Subcutaneous abdominal adipose tissue (tissue), 5 donors: ENCODE measurements around the gene LPP.

Source experiments
- H3K27ac ChIP-seq: one replicate; pipeline ENCODE4 v1.7.0; 2013; ENCODE audit warnings: low read depth, mild to moderate bottlenecking, inconsistent platforms, low read length, moderate library complexity
- H3K27me3 ChIP-seq, 5 donors: one replicate each; pipeline ENCODE4 v1.7.0; 2013; ENCODE audit warnings: low read length in 5 of 5, inconsistent platforms in 1 of 5; ENCODE audit not compliant: control insufficient read depth in 5 of 5, insufficient read depth in 4 of 5
- H3K36me3 ChIP-seq, 5 donors: one replicate each; pipeline ENCODE4 v1.7.0; 2013; ENCODE audit warnings: low read length in 5 of 5; ENCODE audit not compliant: control insufficient read depth in 5 of 5, insufficient read depth in 5 of 5
- H3K4me1 ChIP-seq, 5 donors: one replicate each; pipeline ENCODE4 v1.7.0; 2013; ENCODE audit warnings: low read length in 5 of 5, mild to moderate bottlenecking in 3 of 5, moderate library complexity in 1 of 5; ENCODE audit not compliant: control insufficient read depth in 5 of 5, insufficient read depth in 5 of 5
- H3K4me3 ChIP-seq, 5 donors: one replicate each; pipeline ENCODE4 v1.7.0; 2013; ENCODE audit warnings: low read length in 5 of 5, low read depth in 1 of 5
- H3K9ac ChIP-seq, 5 donors: one replicate each; pipeline ENCODE4 v1.7.0; 2013; ENCODE audit warnings: low read length in 5 of 5, mild to moderate bottlenecking in 4 of 5, moderate library complexity in 3 of 5
- H3K9me3 ChIP-seq, 5 donors: one replicate each; pipeline ENCODE4 v1.7.0; 2013; ENCODE audit warnings: low read length in 5 of 5; ENCODE audit not compliant: control insufficient read depth in 5 of 5
- donor health status: healthy.
- donor health status: healthy.
- donor health status: healthy.
- donor health status: healthy.
- donor health status: healthy.

The LPP gene

DNA sequence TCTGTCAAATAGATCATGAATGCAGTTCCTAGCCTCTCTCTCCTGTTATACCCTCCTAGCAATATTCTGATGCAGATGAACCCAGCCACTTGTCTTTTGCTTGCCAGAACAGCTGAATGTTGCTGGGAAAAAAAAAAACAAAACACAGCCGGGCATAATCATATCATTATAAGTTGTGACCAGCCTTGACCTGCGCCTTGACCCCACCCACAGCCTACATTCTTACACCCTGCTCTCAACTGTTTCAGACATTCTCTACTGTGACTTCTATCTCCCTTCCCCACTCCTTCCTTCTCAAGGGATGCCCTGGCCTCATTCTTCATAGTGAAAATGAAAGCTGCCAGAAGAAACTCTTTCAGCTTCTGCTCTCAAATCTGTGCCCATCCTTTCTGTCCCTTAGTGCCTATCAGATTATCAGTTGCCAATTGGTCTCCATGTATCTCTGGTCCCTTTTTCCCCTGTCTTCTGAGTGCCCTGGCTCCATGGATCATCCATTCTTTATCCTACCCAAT, 628.7 kb downstream of the LPP start:
- Histone ChIP-seq H3K4me1 (peaks cover 0 to 20% (median 13%) of the 10 kb centered on the region in 5 donors), H3K27ac (peak overlapping the region; percentile 58), H3K9ac (peak overlapping the region in 1 of 5 donors; percentile 11), H3K4me3 (no peak overlapping the region), H3K36me3 (no peaks in the 10 kb centered on the region), H3K27me3 (no peaks in the 10 kb centered on the region), H3K9me3 (no peaks in the 10 kb centered on the region)

DNA sequence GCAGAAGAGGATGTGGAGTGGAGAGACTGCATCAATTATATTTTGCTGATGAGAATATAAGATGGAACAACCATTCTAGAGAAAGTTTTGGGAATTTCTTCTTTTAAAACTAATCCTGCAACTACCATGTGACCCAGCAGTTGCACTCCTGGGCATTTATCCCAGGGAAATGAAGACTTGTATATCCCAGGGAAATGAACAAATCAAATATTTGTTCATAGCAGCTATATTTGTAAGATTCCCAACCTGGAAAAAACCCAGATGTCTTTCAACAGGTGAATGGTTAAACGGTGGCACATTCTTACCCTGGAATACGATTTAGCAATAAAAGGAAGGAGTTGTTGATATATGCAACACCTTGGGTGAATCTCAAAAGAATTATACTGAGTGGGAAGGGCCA, 632.5 kb downstream of the LPP start:
- Histone ChIP-seq H3K27me3 (no peaks in the 10 kb centered on the region), H3K9ac (no peak overlapping the region), H3K9me3 (no peaks in the 10 kb centered on the region), H3K4me1 (peaks cover 0 to 10% (median 0%) of the 10 kb centered on the region in 5 donors), H3K36me3 (no peaks in the 10 kb centered on the region), H3K4me3 (no peak overlapping the region), H3K27ac (no peak overlapping the region)

DNA sequence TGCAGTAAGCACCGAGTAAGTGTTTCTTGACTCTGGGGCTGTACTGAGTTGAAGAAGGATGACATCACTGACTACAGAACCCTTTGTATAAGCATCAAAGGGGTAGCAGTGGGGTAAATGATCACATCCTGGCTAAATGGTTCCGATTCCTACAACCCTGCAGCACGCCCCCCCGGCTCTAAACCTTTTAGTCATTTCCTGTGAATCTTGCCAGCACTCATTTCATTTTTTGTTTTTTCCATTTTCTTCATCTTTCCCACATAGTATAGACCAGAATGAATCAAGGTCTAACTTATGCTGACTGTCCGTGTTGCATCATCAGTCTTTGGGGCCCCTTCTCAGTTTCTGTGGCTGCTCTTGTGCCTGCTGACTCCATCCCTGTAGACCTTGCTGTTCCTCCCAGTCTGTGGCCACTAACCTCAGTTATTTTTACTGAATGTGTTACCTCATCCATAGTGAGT, 634.7 kb downstream of the LPP start:
- Histone ChIP-seq H3K27ac (no peak overlapping the region), H3K4me3 (no peak overlapping the region), H3K36me3 (peaks cover 0 to 3% (median 0%) of the 10 kb centered on the region in 5 donors), H3K4me1 (peaks cover 0 to 10% (median 0%) of the 10 kb centered on the region in 5 donors), H3K27me3 (no peaks in the 10 kb centered on the region), H3K9ac (no peak overlapping the region), H3K9me3 (no peaks in the 10 kb centered on the region)

DNA sequence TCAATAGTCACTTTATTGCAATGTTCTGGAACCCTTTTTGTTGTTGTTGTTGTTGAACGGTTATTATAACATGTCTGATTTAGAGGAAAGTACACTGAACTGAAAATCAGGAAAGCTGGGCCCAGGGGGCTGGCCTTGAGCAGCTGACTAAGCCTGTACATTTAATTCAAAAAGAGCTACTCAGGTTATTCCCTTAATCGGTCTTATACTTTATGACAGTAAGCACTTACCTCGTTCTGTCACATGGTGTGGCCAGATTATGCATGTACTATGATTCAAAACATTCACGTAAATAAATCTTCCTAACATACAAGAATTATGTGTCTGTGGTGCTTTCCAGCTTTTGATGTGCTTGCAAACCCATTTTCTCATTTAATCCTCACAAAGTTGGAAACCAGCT, 635.3 kb downstream of the LPP start:
- Histone ChIP-seq H3K27me3 (no peaks in the 10 kb centered on the region), H3K9ac (no peak overlapping the region), H3K36me3 (peaks cover 0 to 3% (median 0%) of the 10 kb centered on the region in 5 donors), H3K4me3 (no peak overlapping the region), H3K27ac (no peak overlapping the region), H3K9me3 (no peaks in the 10 kb centered on the region), H3K4me1 (peaks cover 0 to 10% (median 0%) of the 10 kb centered on the region in 5 donors)

DNA sequence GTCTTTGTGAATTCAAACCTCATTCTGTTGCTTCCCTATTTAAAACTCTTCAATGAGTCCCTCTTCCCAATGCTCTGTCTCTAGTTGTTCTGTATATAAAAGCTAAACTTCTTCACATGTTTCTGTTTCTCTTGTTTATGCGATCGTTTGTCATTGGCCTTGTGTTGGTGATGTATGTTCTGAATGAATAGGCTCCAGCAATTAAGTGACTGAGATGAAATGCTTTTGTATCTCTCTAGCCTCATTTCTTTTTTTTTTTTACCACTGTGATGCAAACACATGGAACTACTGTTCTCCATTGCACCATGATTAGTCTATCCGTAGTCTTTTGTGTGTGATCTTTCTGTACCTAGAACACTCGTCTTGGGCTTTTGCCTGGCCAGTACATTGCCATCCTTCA, 637.4 kb downstream of the LPP start:
- Histone ChIP-seq H3K27ac (no peak overlapping the region), H3K4me3 (no peak overlapping the region), H3K9ac (no peak overlapping the region), H3K4me1 (peaks cover 0 to 6% (median 0%) of the 10 kb centered on the region in 5 donors), H3K27me3 (no peaks in the 10 kb centered on the region), H3K9me3 (no peaks in the 10 kb centered on the region), H3K36me3 (peaks cover 0 to 3% (median 0%) of the 10 kb centered on the region in 5 donors)

DNA sequence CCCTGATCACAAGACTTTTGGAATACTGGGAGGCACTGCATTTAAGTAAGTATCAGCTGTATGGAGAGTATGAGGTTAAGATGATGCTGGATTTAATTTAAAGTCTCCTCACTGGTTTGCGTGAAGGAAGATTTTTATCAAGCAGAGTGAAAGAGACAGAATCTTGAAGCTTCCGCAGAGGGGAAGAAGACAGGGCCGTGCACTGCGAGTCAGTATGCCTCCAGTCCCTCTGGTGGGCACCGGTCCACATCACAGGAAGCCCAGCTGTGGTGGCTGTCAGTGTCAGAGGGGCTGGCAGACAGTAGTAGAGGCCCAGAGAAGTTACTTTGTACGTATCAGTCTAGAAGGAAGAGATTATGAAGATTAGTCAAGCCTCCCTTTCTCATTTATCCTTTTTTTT, 638.8 kb downstream of the LPP start:
- no peaks in the 10 kb centered on the region for H3K9me3 ChIP-seq
- H3K27me3 ChIP-seq = no peaks in the 10 kb centered on the region
- H3K4me1 ChIP-seq = peaks cover 0 to 12% (median 0%) of the 10 kb centered on the region in 5 donors
- peaks cover 0 to 3% (median 0%) of the 10 kb centered on the region in 5 donors for H3K36me3 ChIP-seq
- no peak overlapping the region for H3K27ac ChIP-seq
- no peak overlapping the region for H3K9ac ChIP-seq
- H3K4me3 ChIP-seq = no peak overlapping the region

DNA sequence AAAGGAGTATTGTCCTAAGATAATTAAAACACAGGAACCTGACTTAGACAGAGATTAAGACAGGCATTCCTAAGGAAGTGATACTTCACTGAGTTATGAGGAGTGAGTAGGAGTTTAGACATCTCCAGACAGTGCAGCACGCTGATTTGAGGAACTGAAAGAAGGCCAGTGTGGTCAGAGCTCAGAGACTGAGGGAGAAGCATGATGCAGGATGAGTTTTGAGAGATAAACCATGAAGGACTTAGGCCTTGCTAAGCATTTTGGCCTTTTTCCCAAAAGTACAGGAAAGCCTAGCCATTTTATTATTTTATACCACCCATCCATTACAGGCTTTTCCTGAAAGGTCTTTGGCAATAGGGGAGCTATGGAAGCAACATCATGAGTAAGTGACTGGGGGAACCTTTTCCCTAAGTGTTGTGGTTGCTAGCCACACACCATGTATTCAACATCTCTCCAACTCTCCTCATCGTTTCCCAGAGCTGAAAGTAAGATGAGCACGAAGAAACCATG, 642.2 kb downstream of the LPP start:
- Histone ChIP-seq H3K9me3 (no peaks in the 10 kb centered on the region), H3K27ac (no peak overlapping the region), H3K9ac (no peak overlapping the region), H3K36me3 (peaks cover 0 to 3% (median 0%) of the 10 kb centered on the region in 5 donors), H3K4me3 (no peak overlapping the region), H3K27me3 (no peaks in the 10 kb centered on the region), H3K4me1 (peaks cover 0 to 11% (median 4%) of the 10 kb centered on the region in 5 donors)

DNA sequence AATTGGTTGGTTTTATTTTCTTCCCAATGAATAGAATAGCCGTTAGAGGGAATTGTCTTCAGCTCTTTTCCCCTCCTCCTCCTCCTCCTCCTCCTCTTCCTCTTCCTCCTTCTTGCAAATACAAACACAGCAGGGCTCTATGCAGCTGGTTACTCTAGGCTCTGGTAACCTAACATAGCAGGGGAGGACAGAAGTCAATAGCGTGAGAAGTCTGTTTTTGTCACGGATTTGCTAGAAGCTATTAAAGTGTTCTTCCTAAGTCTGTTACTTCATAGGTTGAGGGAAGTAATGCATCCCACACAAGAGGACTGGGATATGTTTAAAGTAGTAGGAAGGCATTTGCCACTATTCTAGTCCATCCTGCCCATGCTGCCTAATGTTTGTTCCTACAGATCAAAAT, 643.1 kb downstream of the LPP start:
- Histone ChIP-seq H3K9ac (no peak overlapping the region), H3K4me3 (no peak overlapping the region), H3K27me3 (no peaks in the 10 kb centered on the region), H3K27ac (no peak overlapping the region), H3K4me1 (peaks cover 0 to 11% (median 4%) of the 10 kb centered on the region in 5 donors), H3K36me3 (peaks cover 0 to 3% (median 0%) of the 10 kb centered on the region in 5 donors), H3K9me3 (no peaks in the 10 kb centered on the region)

DNA sequence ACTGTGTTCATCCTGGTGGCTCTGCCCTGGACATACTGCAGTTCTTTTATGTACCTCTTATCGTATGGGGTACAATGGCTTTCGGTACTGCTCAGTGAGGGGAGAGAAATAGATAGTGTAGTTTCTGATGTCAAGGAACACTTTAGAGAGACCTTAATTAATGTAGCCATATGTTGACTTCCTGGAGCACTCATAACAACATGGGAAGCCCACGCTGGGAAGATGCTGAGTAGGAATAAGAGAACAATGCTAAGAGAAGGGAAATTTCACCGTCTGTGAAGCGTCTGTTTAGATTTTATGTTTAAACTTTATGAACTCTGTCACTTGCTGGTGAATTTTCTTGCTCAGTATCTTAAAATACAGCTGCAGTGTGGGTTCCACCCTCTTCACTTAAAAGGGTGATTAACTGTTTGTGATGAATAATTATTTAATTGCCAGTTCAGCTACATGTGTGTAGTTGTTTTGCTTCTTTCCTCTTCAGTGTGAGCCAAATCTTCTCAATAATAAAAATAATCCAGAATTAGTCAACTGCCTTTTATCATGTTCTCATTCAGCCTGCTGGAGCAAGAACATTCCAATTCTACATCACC, 644.7 kb downstream of the LPP start:
- no peak overlapping the region for H3K4me3 ChIP-seq
- H3K36me3 ChIP-seq = no peaks in the 10 kb centered on the region
- H3K9me3 ChIP-seq = no peaks in the 10 kb centered on the region
- H3K9ac ChIP-seq = no peak overlapping the region
- H3K4me1 ChIP-seq = peaks cover 0 to 11% (median 4%) of the 10 kb centered on the region in 5 donors
- H3K27ac ChIP-seq = no peak overlapping the region
- no peaks in the 10 kb centered on the region for H3K27me3 ChIP-seq

DNA sequence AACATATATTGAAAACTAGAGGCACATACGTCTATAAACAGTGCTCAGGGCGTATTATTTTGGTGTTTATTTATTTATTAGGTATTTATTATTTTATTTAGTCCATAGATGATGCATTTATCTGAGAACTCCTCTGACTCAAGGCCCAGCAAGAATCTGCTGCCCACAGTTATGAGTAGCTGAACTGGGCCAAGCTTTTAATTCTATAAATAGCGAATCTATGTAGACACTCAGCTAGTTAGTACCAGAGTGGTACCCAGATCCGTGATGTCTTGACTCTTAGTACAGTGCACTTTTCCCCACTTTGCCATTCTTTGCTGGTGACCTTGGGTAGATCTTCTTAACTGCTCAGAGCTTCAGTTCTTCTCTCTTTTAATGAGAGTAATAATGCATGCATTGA, 647.4 kb downstream of the LPP start:
- H3K36me3 ChIP-seq = no peaks in the 10 kb centered on the region
- H3K4me1 ChIP-seq = peaks cover 0 to 9% (median 4%) of the 10 kb centered on the region in 5 donors
- no peak overlapping the region for H3K27ac ChIP-seq
- peaks cover 0 to under 1% (median 0%) of the 10 kb centered on the region in 5 donors for H3K9me3 ChIP-seq
- no peak overlapping the region for H3K4me3 ChIP-seq
- no peaks in the 10 kb centered on the region for H3K27me3 ChIP-seq
- no peak overlapping the region for H3K9ac ChIP-seq
